ENCODE results near the gene GLG1. TPM values are rescaled to one million over a fixed set of nuclear protein-coding genes. Genes with fewer than 3 reads are reported as not detected.
"Not testable (repeated sequence)": the region's sequence is repeated elsewhere in the genome, so short reads cannot be mapped to it uniquely, and the experiment has no call there.

GLG1 gene
- total and polyA plus RNA-seq, 2 donors (not counting 3 experiments of a cell fraction or from before 2014, with no cell fraction given) = 86.3 to 165 TPM

DNA sequence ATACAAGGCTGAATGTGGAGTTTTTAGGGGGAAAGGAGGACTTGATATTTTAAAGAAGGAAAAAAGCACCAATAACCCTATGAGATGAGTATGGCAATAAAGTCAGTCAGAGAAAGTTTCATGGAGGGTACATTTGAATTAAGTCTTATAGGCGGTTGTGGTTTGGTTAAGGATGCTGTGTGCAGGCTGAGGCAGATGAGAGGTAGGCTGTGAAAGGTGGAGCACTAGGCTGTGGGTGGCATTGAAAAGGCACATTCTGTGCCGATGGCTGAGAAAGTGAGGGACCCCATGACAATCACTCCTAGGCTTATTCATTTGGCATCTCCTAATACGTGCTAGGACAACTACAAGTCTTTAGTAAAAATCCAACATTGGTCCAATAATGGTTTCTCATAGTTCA lies 68.1 kb downstream of the GLG1 start:
- H3K4me2 ChIP-seq (ENCODE audit: insufficient read depth, low read length); BruUV-seq (replicated peaks); H3K79me2 ChIP-seq (ENCODE audit: control insufficient read depth, insufficient read depth, low read length); DNase-seq (ENCODE audit: low read depth, low spot score); POLR2A ChIA-PET; H3K27ac ChIP-seq (ENCODE audit: insufficient read depth, low read depth, low read length); H3K9me1 ChIP-seq (replicated peaks; ENCODE audit: control insufficient read depth, extremely low read depth, insufficient read depth, low read length); H3K27me3 ChIP-seq (ENCODE audit: control insufficient read depth in 2 of 2, insufficient read depth in 2 of 2, low read length in 2 of 2); FAIRE-seq; intact Hi-C loops (cut with micrococcal nuclease); H2AFZ ChIP-seq (ENCODE audit: low read depth, low read length); CTCF ChIA-PET; dilution Hi-C loops (cut with MboI; ENCODE audit: extremely low pct_ligation_motif_present, low sequenced_read_pairs); H3K36me3 ChIP-seq (ENCODE audit: control insufficient read depth in 2 of 2, extremely low read depth in 1 of 2, insufficient read depth in 2 of 2, low read length in 2 of 2); H3K9ac ChIP-seq (replicated peaks; ENCODE audit: extremely low read depth, insufficient read depth, low read length); H3K4me1 ChIP-seq (ENCODE audit: control insufficient read depth, extremely low read depth, insufficient read depth, low read length); H3K4me3 ChIP-seq (replicated peaks in 1 of 3; ENCODE audit: insufficient read depth in 1 of 3, low read depth in 1 of 3, low read length in 3 of 3); H3K9me3 ChIP-seq (replicated peaks; ENCODE audit: control insufficient read depth, insufficient read depth, low read length); H4K20me1 ChIP-seq (replicated peaks; ENCODE audit: control insufficient read depth, extremely low read depth, insufficient read depth, low read length): not testable (repeated sequence)

DNA sequence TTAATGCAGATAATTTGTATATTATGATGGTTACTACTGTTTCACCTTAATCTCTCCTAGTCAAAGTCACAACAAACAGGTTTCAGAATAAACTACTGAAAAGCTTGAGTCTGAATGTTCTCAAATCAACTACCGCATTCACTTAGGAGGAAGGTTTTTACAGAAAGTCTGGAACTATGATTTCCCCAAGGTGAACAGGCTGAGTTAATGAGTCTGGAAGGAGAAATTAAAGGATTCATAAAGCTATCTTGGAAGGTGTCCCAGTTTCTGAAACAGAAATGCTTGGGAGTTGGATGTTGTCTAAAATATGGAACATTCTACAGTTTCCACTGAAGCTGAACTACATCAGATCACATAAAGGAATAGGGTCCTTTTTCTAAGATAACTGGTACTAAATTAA lies 69.2 kb downstream of the GLG1 start:
- POLR2A ChIA-PET; FAIRE-seq; H3K4me2 ChIP-seq (ENCODE audit: insufficient read depth, low read length); H4K20me1 ChIP-seq (replicated peaks; ENCODE audit: control insufficient read depth, extremely low read depth, insufficient read depth, low read length); H3K9me3 ChIP-seq (replicated peaks; ENCODE audit: control insufficient read depth, insufficient read depth, low read length); DNase-seq (ENCODE audit: low read depth, low spot score); CTCF ChIA-PET; H3K27me3 ChIP-seq (ENCODE audit: control insufficient read depth in 2 of 2, insufficient read depth in 2 of 2, low read length in 2 of 2); H3K9me1 ChIP-seq (replicated peaks; ENCODE audit: control insufficient read depth, extremely low read depth, insufficient read depth, low read length); H3K27ac ChIP-seq (ENCODE audit: insufficient read depth, low read depth, low read length); dilution Hi-C loops (cut with MboI; ENCODE audit: extremely low pct_ligation_motif_present, low sequenced_read_pairs); H3K4me3 ChIP-seq (replicated peaks in 1 of 3; ENCODE audit: insufficient read depth in 1 of 3, low read depth in 1 of 3, low read length in 3 of 3); H3K4me1 ChIP-seq (ENCODE audit: control insufficient read depth, extremely low read depth, insufficient read depth, low read length); H2AFZ ChIP-seq (ENCODE audit: low read depth, low read length); H3K36me3 ChIP-seq (ENCODE audit: control insufficient read depth in 2 of 2, extremely low read depth in 1 of 2, insufficient read depth in 2 of 2, low read length in 2 of 2); BruUV-seq (replicated peaks); intact Hi-C loops (cut with micrococcal nuclease); H3K9ac ChIP-seq (replicated peaks; ENCODE audit: extremely low read depth, insufficient read depth, low read length); H3K79me2 ChIP-seq (ENCODE audit: control insufficient read depth, insufficient read depth, low read length): not testable (repeated sequence)

DNA sequence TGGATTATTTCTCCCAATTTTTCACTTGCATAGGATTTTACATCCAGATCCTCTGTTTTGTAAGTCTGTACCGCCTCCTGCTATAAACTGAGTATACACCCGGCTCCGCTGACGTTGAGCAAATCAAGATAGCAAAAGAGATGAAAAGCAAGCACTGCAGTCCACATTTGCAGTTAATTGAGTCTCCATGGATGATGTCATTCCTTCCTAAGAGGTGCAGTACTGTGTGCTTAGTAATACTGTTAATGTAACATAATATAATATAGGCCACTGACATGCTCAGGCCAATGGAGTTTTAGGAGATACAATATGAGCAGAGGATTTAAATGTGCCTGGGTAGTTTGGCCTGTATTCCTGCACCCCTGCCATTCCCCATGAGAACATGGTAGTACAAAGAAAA lies 72.3 kb downstream of the GLG1 start:
- H3K9me3 ChIP-seq (replicated peaks; ENCODE audit: control insufficient read depth, insufficient read depth, low read length); BruUV-seq (replicated peaks); H3K4me2 ChIP-seq (ENCODE audit: insufficient read depth, low read length); H3K4me3 ChIP-seq (replicated peaks in 1 of 3; ENCODE audit: insufficient read depth in 1 of 3, low read depth in 1 of 3, low read length in 3 of 3); FAIRE-seq; H4K20me1 ChIP-seq (replicated peaks; ENCODE audit: control insufficient read depth, extremely low read depth, insufficient read depth, low read length); POLR2A ChIA-PET; H3K79me2 ChIP-seq (ENCODE audit: control insufficient read depth, insufficient read depth, low read length); DNase-seq (ENCODE audit: low read depth, low spot score); H3K4me1 ChIP-seq (ENCODE audit: control insufficient read depth, extremely low read depth, insufficient read depth, low read length); CTCF ChIA-PET; H2AFZ ChIP-seq (ENCODE audit: low read depth, low read length); H3K9ac ChIP-seq (replicated peaks; ENCODE audit: extremely low read depth, insufficient read depth, low read length); dilution Hi-C loops (cut with MboI; ENCODE audit: extremely low pct_ligation_motif_present, low sequenced_read_pairs); H3K27ac ChIP-seq (ENCODE audit: insufficient read depth, low read depth, low read length); H3K27me3 ChIP-seq (ENCODE audit: control insufficient read depth in 2 of 2, insufficient read depth in 2 of 2, low read length in 2 of 2); H3K36me3 ChIP-seq (ENCODE audit: control insufficient read depth in 2 of 2, extremely low read depth in 1 of 2, insufficient read depth in 2 of 2, low read length in 2 of 2); H3K9me1 ChIP-seq (replicated peaks; ENCODE audit: control insufficient read depth, extremely low read depth, insufficient read depth, low read length); intact Hi-C loops (cut with micrococcal nuclease): not testable (repeated sequence)

Data from endothelial cell of umbilical vein (primary cell).